Measurements from ENCODE around the gene PTGFR. TPM values are rescaled to one million over a fixed set of nuclear protein-coding genes. Genes with fewer than 3 reads are reported as not detected.

PTGFR gene
- total and polyA plus RNA-seq, 2 experiments from 2014 or later, result 8.3 to 13.3 TPM

GRCh38 chr1:78465143-78465542 is 25.6 kb upstream of the PTGFR start:
- DNase-seq, result no peak
- in situ Hi-C loops (cut with MboI), result no loop called here
- Histone ChIP-seq H3K27me3 (replicated peaks; ENCODE audit: insufficient read depth) (no peaks in the 10 kb centered on the region), H3K27ac (no peak overlapping the region), H2AFZ (no peak overlapping the region), H3F3A (ENCODE audit: insufficient read depth) (no peaks in the 10 kb centered on the region), H3K79me2 (ENCODE audit: insufficient read depth) (no peaks in the 10 kb centered on the region), H3K36me3 (ENCODE audit: low read depth) (no peaks in the 10 kb centered on the region), H3K9ac (no peak overlapping the region), H3K4me3 (no peak overlapping the region), H3K9me3 (ENCODE audit: low read depth) (peaks cover 11% of the 10 kb centered on the region), H3K9me2 (ENCODE audit: insufficient read depth) (no peaks in the 10 kb centered on the region), H3K4me2 (ENCODE audit: unreplicated experiment) (no peak overlapping the region), H3K4me1 (ENCODE audit: insufficient read depth) (no peaks in the 10 kb centered on the region), H4K20me1 (ENCODE audit: insufficient read depth) (no peaks in the 10 kb centered on the region)
- 75 to 80% methylated on average over 1 of the region's 1 CpG for WGBS, 2 experiments (ENCODE audit: low coverage in 1 of 2, low lambda C conversion rate in 2 of 2, missing lambda C conversion rate in 2 of 2)
- TF ChIP-seq EZH2 (IDR thresholded peaks at IDR 0.05; ENCODE audit: insufficient read depth, poor library complexity, severe bottlenecking) (no peak), EZH2phosphoT487 (IDR thresholded peaks at IDR 0.05; ENCODE audit: insufficient read depth, low read depth) (no peak)

- no peaks in the 10 kb centered on the region for H3K27me3 ChIP-seq (replicated peaks; ENCODE audit: insufficient read depth)
- TF ChIP-seq EZH2phosphoT487 (IDR thresholded peaks at IDR 0.05; ENCODE audit: insufficient read depth, low read depth) (no peak), EZH2 (IDR thresholded peaks at IDR 0.05; ENCODE audit: insufficient read depth, poor library complexity, severe bottlenecking) (no peak)
- H3K27ac ChIP-seq, result no peak overlapping the region
- H3K4me1 ChIP-seq (ENCODE audit: insufficient read depth), result peaks cover 4% of the 10 kb centered on the region; the same call in 1 of the 2 replicates
- H3K4me2 ChIP-seq (ENCODE audit: unreplicated experiment), result no peak overlapping the region
- no peaks in the 10 kb centered on the region for H3K79me2 ChIP-seq (ENCODE audit: insufficient read depth)
- no peaks in the 10 kb centered on the region for H3K36me3 ChIP-seq (ENCODE audit: low read depth)
- H3F3A ChIP-seq (ENCODE audit: insufficient read depth), result no peaks in the 10 kb centered on the region
- in situ Hi-C loops (cut with MboI), result no loop called here
- no peak overlapping the region for H3K4me3 ChIP-seq
- H2AFZ ChIP-seq, result no peak overlapping the region
- no peak for DNase-seq
- no peak overlapping the region for H3K9ac ChIP-seq
- no peaks in the 10 kb centered on the region for H4K20me1 ChIP-seq (ENCODE audit: insufficient read depth)
- WGBS, 2 experiments (ENCODE audit: low coverage in 1 of 2, low lambda C conversion rate in 2 of 2, missing lambda C conversion rate in 2 of 2), result 67 to 71% methylated on average over 1 of the region's 1 CpG
- no peaks in the 10 kb centered on the region for H3K9me3 ChIP-seq (ENCODE audit: low read depth)
- H3K9me2 ChIP-seq (ENCODE audit: insufficient read depth), result no peaks in the 10 kb centered on the region
These were observed 22.3 kb upstream of the PTGFR start for GRCh38 chr1:78468521-78468920.

- Histone ChIP-seq H3K27ac (no peak overlapping the region), H3K4me1 (ENCODE audit: insufficient read depth) (peaks cover 4% of the 10 kb centered on the region; the same call in 1 of the 2 replicates), H3K9ac (no peak overlapping the region), H3K4me3 (no peak overlapping the region), H2AFZ (no peak overlapping the region), H3K9me3 (ENCODE audit: low read depth) (no peaks in the 10 kb centered on the region), H4K20me1 (ENCODE audit: insufficient read depth) (no peaks in the 10 kb centered on the region), H3K4me2 (ENCODE audit: unreplicated experiment) (no peak overlapping the region), H3K79me2 (ENCODE audit: insufficient read depth) (no peaks in the 10 kb centered on the region), H3K36me3 (ENCODE audit: low read depth) (no peaks in the 10 kb centered on the region), H3F3A (ENCODE audit: insufficient read depth) (no peaks in the 10 kb centered on the region), H3K9me2 (ENCODE audit: insufficient read depth) (no peaks in the 10 kb centered on the region), H3K27me3 (replicated peaks; ENCODE audit: insufficient read depth) (no peaks in the 10 kb centered on the region)
- no peak for TF ChIP-seq EZH2phosphoT487 (IDR thresholded peaks at IDR 0.05; ENCODE audit: insufficient read depth, low read depth)
- TF ChIP-seq EZH2 (IDR thresholded peaks at IDR 0.05; ENCODE audit: insufficient read depth, poor library complexity, severe bottlenecking), result no peak
- WGBS, 2 experiments (ENCODE audit: low coverage in 1 of 2, low lambda C conversion rate in 2 of 2, missing lambda C conversion rate in 2 of 2), result 29 to 59% methylated on average over 1 of the region's 1 CpG
- in situ Hi-C loops (cut with MboI), result no loop called here
- DNase-seq, result no peak
These were observed 21.2 kb upstream of the PTGFR start for GRCh38 chr1:78469576-78469975.

GRCh38 chr1:78471890-78472620 is 18.7 kb upstream of the PTGFR start:
- no peak overlapping the region for H3K4me2 ChIP-seq (ENCODE audit: unreplicated experiment)
- peak; percentile 43 for DNase-seq
- in situ Hi-C loops (cut with MboI), result no loop called here

More at GRCh38 chr1:78471890-78472620, 18.7 kb upstream of the PTGFR start:
- Histone ChIP-seq H3F3A (ENCODE audit: insufficient read depth) (no peaks in the 10 kb centered on the region), H3K27me3 (replicated peaks; ENCODE audit: insufficient read depth) (no peaks in the 10 kb centered on the region), H3K4me1 (ENCODE audit: insufficient read depth) (peaks cover 14% of the 10 kb centered on the region), H3K4me3 (no peak overlapping the region), H3K79me2 (ENCODE audit: insufficient read depth) (no peaks in the 10 kb centered on the region), H3K9ac (no peak overlapping the region), H3K27ac (no peak overlapping the region), H3K9me2 (ENCODE audit: insufficient read depth) (no peaks in the 10 kb centered on the region), H3K9me3 (ENCODE audit: low read depth) (no peaks in the 10 kb centered on the region), H2AFZ (no peak overlapping the region), H3K36me3 (ENCODE audit: low read depth) (no peaks in the 10 kb centered on the region), H4K20me1 (ENCODE audit: insufficient read depth) (no peaks in the 10 kb centered on the region)
- WGBS, 2 experiments (ENCODE audit: low coverage in 1 of 2, low lambda C conversion rate in 2 of 2, missing lambda C conversion rate in 2 of 2), result 4 to 13% methylated on average over 2 of the region's 2 CpGs
- TF ChIP-seq EZH2 (IDR thresholded peaks at IDR 0.05; ENCODE audit: insufficient read depth, poor library complexity, severe bottlenecking) (no peak), EZH2phosphoT487 (IDR thresholded peaks at IDR 0.05; ENCODE audit: insufficient read depth, low read depth) (no peak)
